Measurements from ENCODE around the gene FLT4.

The FLT4 gene

GRCh38 chr5:180642181-180642775 lies 7.1 kb downstream of the FLT4 start:
- peak; percentile 13 for DNase-seq (ENCODE audit: low spot score)
- in situ Hi-C loops (cut with MboI; ENCODE audit: low pct_unique_long_range_greater_than_20kb, low sequenced_read_pairs, unreplicated experiment) = no loop called here
- no peak for TF ChIP-seq CTCF (IDR thresholded peaks at IDR 0.05; ENCODE audit: extremely low read depth, insufficient read depth, missing control alignments)

GRCh38 chr5:180641566-180641900 lies 7.9 kb downstream of the FLT4 start:
- TF ChIP-seq CTCF (IDR thresholded peaks at IDR 0.05; ENCODE audit: extremely low read depth, insufficient read depth, missing control alignments) = no peak
- in situ Hi-C loops (cut with MboI; ENCODE audit: low pct_unique_long_range_greater_than_20kb, low sequenced_read_pairs, unreplicated experiment) = no loop called here
- no peak for DNase-seq (ENCODE audit: low spot score)

GRCh38 chr5:180640861-180641565 lies 8.4 kb downstream of the FLT4 start:
- in situ Hi-C loops (cut with MboI; ENCODE audit: low pct_unique_long_range_greater_than_20kb, low sequenced_read_pairs, unreplicated experiment) = no loop called here

GRCh38 chr5:180640611-180640860 lies 8.9 kb downstream of the FLT4 start:
- DNase-seq (ENCODE audit: low spot score) = no peak
- TF ChIP-seq CTCF (IDR thresholded peaks at IDR 0.05; ENCODE audit: extremely low read depth, insufficient read depth, missing control alignments) = no peak
- in situ Hi-C loops (cut with MboI; ENCODE audit: low pct_unique_long_range_greater_than_20kb, low sequenced_read_pairs, unreplicated experiment) = no loop called here

More at GRCh38 chr5:180640861-180641565, 8.4 kb downstream of the FLT4 start:
- no peak for DNase-seq (ENCODE audit: low spot score)
- TF ChIP-seq CTCF (IDR thresholded peaks at IDR 0.05; ENCODE audit: extremely low read depth, insufficient read depth, missing control alignments) = no peak

GRCh38 chr5:180639741-180640610 lies 9.4 kb downstream of the FLT4 start:
- TF ChIP-seq CTCF (IDR thresholded peaks at IDR 0.05; ENCODE audit: extremely low read depth, insufficient read depth, missing control alignments) = no peak
- in situ Hi-C loops (cut with MboI; ENCODE audit: low pct_unique_long_range_greater_than_20kb, low sequenced_read_pairs, unreplicated experiment) = no loop called here
- DNase-seq (ENCODE audit: low spot score) = no peak

- no peak for DNase-seq (ENCODE audit: low spot score)
- in situ Hi-C loops (cut with MboI; ENCODE audit: low pct_unique_long_range_greater_than_20kb, low sequenced_read_pairs, unreplicated experiment) = no loop called here
- no peak for TF ChIP-seq CTCF (IDR thresholded peaks at IDR 0.05; ENCODE audit: extremely low read depth, insufficient read depth, missing control alignments)
These were observed 10.1 kb downstream of the FLT4 start for GRCh38 chr5:180639287-180639686.

All from GM13977 (cell line).